Daoy (cell line): Measurements from ENCODE around the gene GRIK1. TPM values are rescaled to one million over a fixed set of nuclear protein-coding genes. Genes with fewer than 3 reads are reported as not detected.

Experiments used
- DNase-seq: peaks from one replicate; pipeline ENCODE4 v3.0.0-alpha.2; 2015; ENCODE audit warnings: low read depth
- total RNA-seq: library from RNA; depleted of rRNA; stranded (reverse); fragments of >200 nt; shearing (Covaris generic); gene quantifications from 2 replicates; pipeline ENCODE4 v1.2.3, GENCODE V29; 2014

Gene GRIK1
- total RNA-seq, 1 experiment from 2014 or later, result not detected

DNA sequence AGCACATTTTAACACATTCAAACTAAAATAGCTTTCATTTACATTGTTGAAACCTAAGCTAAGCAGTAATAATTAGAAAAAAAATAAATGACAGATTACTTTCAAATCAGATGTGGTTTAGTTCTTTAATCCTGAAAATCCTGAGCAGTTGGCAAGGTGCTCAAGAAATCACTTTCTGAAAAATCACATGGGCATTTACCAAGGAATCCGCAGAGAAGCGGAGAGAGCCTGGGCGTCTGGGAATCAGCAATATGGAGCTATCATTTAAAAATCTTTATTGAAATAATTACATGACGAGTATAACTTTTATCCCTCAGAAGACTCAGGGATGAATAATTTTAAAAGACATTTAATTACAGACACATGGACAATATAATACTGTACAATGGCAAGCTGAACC is 30.2 kb downstream of the GRIK1 start:
- DNase-seq, result no peak

DNA sequence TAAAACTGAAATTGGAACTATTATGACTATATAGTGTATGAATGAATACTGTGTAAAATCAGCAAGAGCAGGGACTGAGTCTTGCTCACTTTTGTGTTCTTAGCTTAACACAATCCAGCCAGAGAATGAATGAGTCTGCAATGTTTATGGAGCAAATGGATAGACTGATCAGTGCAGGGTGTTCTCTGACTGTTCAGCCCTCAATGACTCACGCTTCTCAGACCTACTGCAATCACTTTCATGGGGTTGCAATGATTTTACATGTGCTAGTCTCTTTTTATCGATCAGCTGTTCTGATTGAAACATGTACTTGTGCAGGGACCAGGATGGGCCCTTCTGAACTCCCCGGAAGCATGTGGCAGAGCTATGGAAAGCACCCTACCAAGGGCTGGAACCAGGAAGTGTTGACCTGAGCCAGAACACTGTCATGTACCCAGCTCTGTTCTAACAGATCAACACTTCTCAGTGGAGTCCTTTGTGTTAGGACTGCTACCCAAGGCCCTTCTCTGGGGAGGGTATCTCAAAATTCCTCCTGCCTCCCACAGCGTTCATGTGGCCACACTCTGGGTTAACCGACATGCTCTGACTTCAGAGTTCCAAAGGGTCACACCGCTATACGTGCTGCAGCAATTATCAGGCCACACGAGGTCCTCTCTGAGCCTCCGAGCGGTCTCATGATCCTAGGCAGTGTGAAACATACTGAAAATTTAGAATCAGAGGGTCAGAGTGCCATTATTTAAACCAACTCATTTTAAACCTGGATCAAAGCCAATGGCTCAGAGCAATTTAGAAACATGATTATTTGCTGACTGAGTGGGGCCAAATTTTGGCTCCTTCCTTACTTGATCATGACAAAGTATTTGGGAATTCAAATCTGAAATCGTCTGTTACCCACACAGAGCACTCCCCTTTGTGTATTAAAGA is 35.2 kb downstream of the GRIK1 start:
- DNase-seq, result peak; percentile 62

DNA sequence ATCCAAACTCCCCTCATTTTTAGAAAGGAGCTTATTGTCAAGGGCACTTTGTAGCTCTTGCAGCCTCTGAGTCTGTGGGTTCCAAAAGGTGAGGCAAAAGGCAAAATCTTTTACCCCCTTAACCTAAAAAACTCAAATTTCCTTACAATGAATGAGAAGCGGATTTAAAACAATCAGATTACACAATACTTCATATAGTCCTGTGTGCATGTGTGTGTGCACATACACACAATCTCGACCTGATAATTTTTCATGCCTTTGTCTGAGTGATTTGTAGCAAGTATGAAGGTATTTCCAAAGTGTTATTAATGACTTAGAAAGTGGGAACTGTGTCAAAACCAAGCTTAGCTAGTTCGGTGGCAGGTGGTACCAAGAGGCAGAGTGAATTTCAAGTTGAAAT is 42.9 kb downstream of the GRIK1 start:
- no peak for DNase-seq

- no peak for DNase-seq
These were observed 46.1 kb downstream of the GRIK1 start for GRCh38 chr21:29893687-29894086.

DNA sequence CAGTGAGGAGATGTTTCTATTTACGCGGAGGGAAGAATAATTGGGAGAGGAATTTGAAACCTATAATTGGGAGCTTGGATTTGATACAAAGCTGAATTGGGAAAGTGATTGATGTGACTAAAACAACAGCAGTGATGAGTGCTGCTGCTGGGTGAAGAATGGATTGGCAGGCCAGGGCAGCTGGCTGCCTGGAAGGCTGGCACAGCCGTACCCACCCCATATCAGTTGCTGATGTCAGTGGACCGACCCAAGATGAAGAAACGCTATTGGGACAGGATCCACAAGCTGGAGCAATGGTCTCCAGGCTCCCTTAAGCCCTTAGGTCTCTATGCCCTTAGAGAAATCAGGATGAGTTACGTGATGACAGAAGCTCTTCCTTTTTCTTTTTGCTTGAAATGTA is 47.4 kb downstream of the GRIK1 start:
- DNase-seq, result no peak

DNA sequence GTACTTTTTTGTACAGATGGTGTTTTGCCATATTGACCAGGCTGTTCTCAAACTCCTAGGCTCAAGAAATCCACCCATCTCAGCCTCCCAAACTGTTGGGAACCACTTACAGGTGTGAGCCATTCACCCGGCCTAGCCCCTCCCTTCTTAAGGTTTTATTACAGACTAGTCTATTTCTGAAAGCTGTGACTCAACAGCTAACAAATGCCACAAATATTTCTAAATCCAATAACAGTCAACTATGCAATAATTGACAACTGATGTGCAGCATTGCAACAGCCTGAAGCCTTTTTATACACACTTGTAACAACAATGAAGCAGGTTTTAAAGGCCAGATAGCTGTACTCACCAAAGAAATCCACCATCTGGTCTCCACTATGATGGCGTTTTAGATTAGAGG is 51.4 kb downstream of the GRIK1 start:
- DNase-seq, result no peak

DNA sequence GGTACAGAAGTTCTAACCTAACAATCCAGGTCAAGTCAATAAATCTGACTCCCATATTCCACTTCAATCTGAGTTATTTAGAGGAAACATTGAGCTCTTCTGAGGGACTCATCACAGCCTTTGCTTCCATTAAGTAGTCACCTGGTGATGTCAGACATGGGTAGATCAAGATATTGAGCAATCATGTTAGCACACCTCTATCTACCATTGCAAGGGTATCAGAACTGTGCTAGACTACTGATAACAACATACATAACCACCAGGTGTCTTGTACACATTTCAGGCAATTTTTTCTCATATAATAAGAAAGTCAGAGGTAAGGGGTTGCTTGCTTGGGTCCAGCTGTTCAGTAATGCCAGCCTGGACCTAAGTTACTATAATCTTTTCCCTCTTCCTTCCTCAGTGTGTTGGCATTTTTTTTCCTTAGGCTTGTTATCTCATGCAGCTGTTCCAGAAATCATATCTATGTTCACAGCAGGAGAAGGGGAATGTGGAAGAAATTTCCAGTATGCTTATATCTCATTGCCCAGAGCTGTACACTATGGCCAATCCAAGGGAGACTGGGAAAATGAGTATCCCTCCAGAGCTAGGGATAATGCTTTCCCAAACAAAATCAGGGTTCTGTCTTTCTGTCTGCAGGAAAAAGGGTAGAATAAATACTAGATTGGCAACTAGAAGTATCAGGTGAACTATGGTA is 52.3 kb downstream of the GRIK1 start:
- no peak for DNase-seq

DNA sequence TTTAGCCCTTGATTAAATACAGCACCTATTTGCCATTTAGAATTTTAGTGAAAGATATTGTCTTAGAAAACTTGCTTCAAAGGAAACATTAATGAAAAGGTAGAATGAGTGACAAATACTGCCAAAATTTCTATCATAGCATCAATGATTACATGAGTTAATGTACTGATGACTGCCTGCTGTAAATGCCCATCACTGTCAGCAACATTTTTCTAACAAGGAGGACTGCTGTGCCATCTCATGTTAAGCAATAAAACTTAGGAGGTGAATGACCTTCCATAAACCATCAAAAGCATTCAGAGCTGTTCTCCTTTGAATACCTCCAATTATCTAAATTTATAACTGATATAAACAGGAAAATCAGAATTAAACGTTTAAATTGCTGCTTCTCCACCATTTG is 54.3 kb downstream of the GRIK1 start:
- DNase-seq, result no peak

DNA sequence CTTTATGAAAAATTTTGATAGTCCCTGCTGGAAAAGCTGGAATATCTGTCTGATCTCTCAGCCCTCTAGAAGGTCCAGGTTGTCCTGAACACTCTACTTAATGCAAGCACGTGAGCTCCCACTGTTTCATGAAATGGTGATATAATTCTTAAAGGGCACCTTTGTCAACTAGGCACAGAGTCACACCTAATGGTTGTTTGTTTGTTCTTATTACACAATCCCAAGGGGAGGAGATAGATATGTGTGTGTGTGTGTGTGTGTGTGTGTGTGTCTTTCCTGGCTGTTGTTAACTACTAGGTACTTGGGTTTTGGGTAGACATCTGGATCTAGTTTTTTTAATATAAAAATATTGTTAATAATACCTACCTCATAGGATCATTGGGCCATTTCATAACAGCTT is 63.9 kb downstream of the GRIK1 start:
- no peak for DNase-seq

DNA sequence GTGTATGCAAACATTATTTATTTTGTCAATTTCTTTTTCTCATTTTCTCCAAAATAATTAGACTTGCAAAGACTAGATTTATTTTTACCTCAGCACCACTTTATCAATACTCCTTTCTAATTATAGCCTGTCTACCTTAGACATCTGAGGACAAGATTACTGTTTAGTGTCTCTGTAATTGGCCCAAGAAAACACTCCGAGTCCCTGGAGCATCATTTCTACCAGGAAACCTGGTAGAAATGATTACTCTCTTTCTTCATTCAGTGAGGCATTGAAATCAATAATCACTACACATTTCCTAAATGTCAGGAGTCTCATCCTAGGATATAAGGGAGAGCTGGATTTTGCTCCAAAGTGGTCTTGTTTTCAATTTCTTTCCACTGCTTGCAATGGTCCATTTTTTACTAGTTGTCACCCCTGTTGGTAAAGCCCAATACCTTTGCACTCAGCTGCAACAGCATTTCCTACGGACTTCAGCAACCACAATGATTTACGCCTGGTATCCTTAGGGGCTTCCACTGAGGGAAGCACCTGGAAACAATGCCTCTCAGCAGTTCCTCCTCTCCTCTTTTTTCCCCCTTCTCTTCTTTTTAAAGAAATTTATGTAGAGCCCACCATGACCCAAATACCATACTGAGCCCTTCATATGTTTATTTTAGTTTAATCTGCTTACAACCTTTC is 64.6 kb downstream of the GRIK1 start:
- DNase-seq, result no peak

GRCh38 chr21:29873908-29874307 is 65.9 kb downstream of the GRIK1 start:
- DNase-seq, result peak; percentile 13

GRCh38 chr21:29870814-29871213 is 69.0 kb downstream of the GRIK1 start:
- no peak for DNase-seq

- no peak for DNase-seq
These were observed 72.0 kb downstream of the GRIK1 start for GRCh38 chr21:29867796-29868195.

DNA sequence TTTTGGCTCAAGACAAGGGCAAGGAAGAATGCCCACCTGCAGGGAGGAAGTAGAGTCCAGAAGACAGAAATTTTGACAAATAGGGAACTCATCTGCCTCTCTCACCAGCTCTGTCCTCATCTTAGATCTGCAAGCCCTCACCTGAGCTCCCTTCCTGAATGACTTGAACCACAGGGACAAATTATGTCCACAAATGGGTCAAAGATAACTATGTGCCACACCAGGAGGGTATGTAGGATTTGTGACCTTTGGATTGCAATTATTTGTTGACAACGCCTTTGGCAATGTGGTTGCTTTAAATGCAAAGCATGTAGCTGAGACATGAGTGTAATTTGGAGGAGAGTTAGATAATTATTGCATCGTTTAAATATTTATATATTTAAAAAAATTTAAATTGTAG is 79.5 kb downstream of the GRIK1 start:
- no peak for DNase-seq

GRCh38 chr21:29857150-29857549 is 82.6 kb downstream of the GRIK1 start:
- DNase-seq, result no peak

GRCh38 chr21:29854795-29855194 is 85.0 kb downstream of the GRIK1 start:
- no peak for DNase-seq

DNA sequence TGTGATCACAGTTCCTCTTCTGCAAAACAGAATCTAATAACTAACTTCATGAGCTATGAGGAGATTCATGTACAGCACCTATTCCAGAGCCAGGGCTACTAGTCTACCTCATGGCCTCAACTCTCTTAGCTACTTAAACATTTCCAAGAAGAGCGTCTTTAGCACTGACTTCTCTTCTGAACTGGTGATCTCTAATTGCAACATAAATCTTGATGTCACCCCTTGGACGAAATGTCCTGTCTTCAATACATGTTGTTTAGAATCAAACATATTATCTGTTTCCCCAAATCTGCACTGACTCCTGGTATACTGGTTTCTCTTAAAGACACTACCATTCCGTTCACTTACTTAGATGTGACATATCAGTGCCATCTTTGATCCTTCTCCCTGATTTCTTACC is 88.2 kb downstream of the GRIK1 start:
- no peak for DNase-seq

- DNase-seq, result peak; percentile 61
These were observed 90.0 kb downstream of the GRIK1 start for GRCh38 chr21:29849735-29850176.

- no peak for DNase-seq
These were observed 96.0 kb downstream of the GRIK1 start for GRCh38 chr21:29843804-29844203.

GRCh38 chr21:29834617-29835016 is 105.2 kb downstream of the GRIK1 start:
- no peak for DNase-seq

- DNase-seq, result no peak
These were observed 107.6 kb downstream of the GRIK1 start for GRCh38 chr21:29832217-29832616.

DNA sequence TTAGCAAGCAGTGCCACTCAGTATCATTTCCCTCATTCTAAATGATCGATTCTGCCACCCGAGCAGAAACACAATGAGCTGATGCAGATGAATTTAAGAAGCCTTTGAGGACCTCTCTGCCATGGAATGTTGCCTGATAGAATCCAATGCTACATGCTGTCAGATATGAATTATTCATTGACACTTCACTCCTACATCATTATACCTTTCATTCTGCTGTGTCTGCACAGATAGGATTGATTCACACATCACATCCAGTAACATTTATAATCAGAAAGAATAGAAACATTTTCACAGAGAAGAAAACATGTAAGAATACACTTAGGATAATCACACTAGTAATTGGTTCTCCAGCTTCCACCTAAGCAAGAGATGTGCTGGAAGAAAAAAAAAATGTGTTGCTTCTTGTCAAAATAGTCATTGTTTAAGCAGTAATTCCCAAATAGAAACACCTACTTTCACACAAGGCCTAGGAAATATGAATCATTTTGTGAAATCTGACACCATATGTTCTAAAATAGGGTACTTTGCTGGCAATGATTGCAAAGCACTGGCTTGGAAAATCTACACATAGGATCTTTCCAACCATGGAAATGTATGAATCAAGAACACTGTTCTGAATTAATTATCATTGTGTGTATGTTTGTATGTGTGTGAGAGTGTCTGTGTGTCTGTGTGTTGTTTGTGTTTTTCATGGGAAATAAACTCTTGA is 110.1 kb downstream of the GRIK1 start:
- DNase-seq, result no peak
